Peyer's patch (tissue), 4 donors: ENCODE results near the gene RFESD. TPM values are rescaled to one million over a fixed set of nuclear protein-coding genes. Genes with fewer than 3 reads are reported as not detected.

Source experiments
- DNase-seq, 3 donors: peaks; one replicate each; pipeline ENCODE4 v3.0.0-alpha.2; 2017 to 2019
- H3K27ac ChIP-seq, 4 donors: fragments of 200-600 bp; sonication (generic); one replicate each; pipeline ENCODE4 v1.5.1; 2016 to 2019
- H3K27me3 ChIP-seq, 2 donors: fragments of 200-600 bp; sonication (generic); one replicate each; pipeline ENCODE4 v1.5.1; 2019
- H3K36me3 ChIP-seq, 3 donors: fragments of 200-600 bp; sonication (generic); one replicate each; pipeline ENCODE4 v1.5.1; 2016 to 2019
- H3K4me1 ChIP-seq, 4 donors: fragments of 200-600 bp; sonication (generic); one replicate each; pipeline ENCODE4 v1.5.1; 2016 to 2019
- H3K4me3 ChIP-seq, 4 donors: fragments of 200-600 bp; sonication (generic); 1 replicate in 3 of 4; 2 replicates in 1 of 4; pipeline ENCODE4 v1.5.1; 2016 to 2019; ENCODE audit warnings: mild to moderate bottlenecking in 1 of 4
- H3K9me3 ChIP-seq, 4 donors: fragments of 200-600 bp; sonication (generic); one replicate each; pipeline ENCODE4 v1.5.1; 2016 to 2019; ENCODE audit warnings: mild to moderate bottlenecking in 1 of 4
- CTCF ChIP-seq, 6 experiments: fragments of 450-650 bp in 4 of 6; fragments of 200-600 bp in 2 of 6; sonication (generic) in 1 of 6; IDR thresholded peaks; one replicate each; pipeline ENCODE4 v1.5.1; 2017 to 2019; ENCODE audit warnings: antibody characterized with exemption in 6 of 6, mild to moderate bottlenecking in 3 of 6, moderate library complexity in 1 of 6
- POLR2A ChIP-seq, 2 donors: fragments of 450-650 bp; IDR thresholded peaks; one replicate each; pipeline ENCODE4 v1.5.1; 2017; ENCODE audit warnings: antibody characterized with exemption in 2 of 2, mild to moderate bottlenecking in 2 of 2, moderate library complexity in 2 of 2
- total RNA-seq, 4 donors: library from RNA; depleted of rRNA; stranded (reverse); fragments of >200 nt; gene quantifications; one replicate each; pipeline ENCODE4 v1.1.0, GENCODE V29; 2016

Gene RFESD
- total RNA-seq, 4 donors from 2014 or later, result 1.7 TPM; not detected in 3

DNA sequence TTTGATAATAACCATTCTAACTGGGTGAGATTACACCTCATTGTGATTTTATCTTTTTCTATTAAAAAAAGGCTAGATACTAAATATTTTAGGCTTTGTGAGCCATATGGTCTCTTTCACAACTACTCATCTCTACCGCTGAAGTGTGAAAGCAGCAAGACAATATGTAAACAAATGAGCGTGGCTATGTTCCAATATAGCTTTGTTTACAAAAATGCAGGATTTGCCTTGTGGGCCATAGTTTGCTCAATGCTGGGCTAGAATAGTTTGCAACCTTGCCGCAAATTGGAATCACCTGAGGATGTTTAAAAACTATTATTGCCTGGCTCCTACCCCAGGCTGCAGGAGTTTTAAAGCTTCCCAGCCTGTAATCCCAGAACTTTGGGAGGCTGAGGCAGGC is 36.9 kb upstream of the RFESD start:
- Histone ChIP-seq H3K27ac (no peak overlapping the region), H3K27me3 (no peaks in the 10 kb centered on the region), H3K36me3 (no peaks in the 10 kb centered on the region), H3K9me3 (no peaks in the 10 kb centered on the region), H3K4me3 (no peak overlapping the region), H3K4me1 (no peaks in the 10 kb centered on the region)
- TF ChIP-seq CTCF (IDR thresholded peaks at IDR 0.05) (no peak), POLR2A (IDR thresholded peaks at IDR 0.05) (no peak)
- no peak for DNase-seq

DNA sequence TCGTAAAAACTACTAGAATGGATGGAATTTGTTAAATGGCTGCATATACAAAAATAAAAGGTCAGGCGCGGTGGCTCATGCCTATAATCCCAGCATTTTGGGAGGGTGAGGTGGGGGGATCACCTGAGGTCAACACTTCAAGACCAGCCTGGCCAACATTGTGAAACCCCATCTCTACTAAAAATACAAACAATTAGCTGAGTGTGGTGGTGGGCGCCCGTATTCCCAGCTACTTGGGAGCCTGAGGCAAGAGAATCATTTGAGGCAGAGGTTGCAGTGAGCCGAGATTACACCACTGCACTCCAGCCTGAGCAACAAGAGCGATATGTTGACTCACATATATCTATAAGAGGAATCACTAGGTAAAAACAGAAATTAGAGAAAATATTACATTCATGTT is 36.0 kb upstream of the RFESD start:
- no peaks in the 10 kb centered on the region for H3K4me1 ChIP-seq
- H3K27ac ChIP-seq, result no peak overlapping the region
- no peak overlapping the region for H3K4me3 ChIP-seq
- TF ChIP-seq CTCF (IDR thresholded peaks at IDR 0.05) (no peak), POLR2A (IDR thresholded peaks at IDR 0.05) (no peak)
- no peaks in the 10 kb centered on the region for H3K27me3 ChIP-seq
- DNase-seq, result no peak
- H3K9me3 ChIP-seq, result no peaks in the 10 kb centered on the region
- no peaks in the 10 kb centered on the region for H3K36me3 ChIP-seq

GRCh38 chr5:95611396-95611795 is 35.2 kb upstream of the RFESD start:
- Histone ChIP-seq H3K27me3 (no peaks in the 10 kb centered on the region), H3K4me1 (no peaks in the 10 kb centered on the region), H3K4me3 (no peak overlapping the region), H3K36me3 (no peaks in the 10 kb centered on the region), H3K27ac (no peak overlapping the region), H3K9me3 (no peaks in the 10 kb centered on the region)
- no peak for DNase-seq
- TF ChIP-seq POLR2A (IDR thresholded peaks at IDR 0.05), result no peak
- TF ChIP-seq CTCF (IDR thresholded peaks at IDR 0.05), result no peak

- H3K4me1 ChIP-seq, result no peaks in the 10 kb centered on the region
- no peak for TF ChIP-seq POLR2A (IDR thresholded peaks at IDR 0.05)
- no peak for TF ChIP-seq CTCF (IDR thresholded peaks at IDR 0.05)
- H3K36me3 ChIP-seq, result no peaks in the 10 kb centered on the region
- H3K27me3 ChIP-seq, result no peaks in the 10 kb centered on the region
- H3K27ac ChIP-seq, result no peak overlapping the region
- H3K9me3 ChIP-seq, result no peaks in the 10 kb centered on the region
- H3K4me3 ChIP-seq, result no peak overlapping the region
- DNase-seq, result no peak
These were observed 33.1 kb upstream of the RFESD start for GRCh38 chr5:95613514-95613913.

DNA sequence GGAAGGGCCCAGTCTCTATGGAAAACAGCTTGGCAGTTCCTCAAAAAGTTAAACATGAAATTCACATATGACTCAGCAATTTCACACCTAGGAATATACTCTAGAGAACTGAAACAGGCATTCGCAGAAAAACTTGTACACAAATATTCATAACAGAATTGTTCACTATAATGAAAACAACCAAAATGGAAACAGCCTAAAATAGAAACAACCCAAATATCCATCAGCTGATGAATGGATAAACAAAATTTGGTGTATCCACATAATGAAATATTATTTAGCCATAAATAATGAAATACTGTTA is 31.5 kb upstream of the RFESD start:
- no peaks in the 10 kb centered on the region for H3K36me3 ChIP-seq
- no peak overlapping the region for H3K4me3 ChIP-seq
- TF ChIP-seq CTCF (IDR thresholded peaks at IDR 0.05) (no peak), POLR2A (IDR thresholded peaks at IDR 0.05) (no peak)
- H3K27ac ChIP-seq, result no peak overlapping the region
- no peak for DNase-seq
- peaks cover 0 to 7% (median 0%) of the 10 kb centered on the region in 4 donors for H3K4me1 ChIP-seq
- H3K9me3 ChIP-seq, result no peaks in the 10 kb centered on the region
- H3K27me3 ChIP-seq, result no peaks in the 10 kb centered on the region

GRCh38 chr5:95617057-95617456 is 29.5 kb upstream of the RFESD start:
- TF ChIP-seq POLR2A (IDR thresholded peaks at IDR 0.05), result no peak
- no peak for TF ChIP-seq CTCF (IDR thresholded peaks at IDR 0.05)
- no peaks in the 10 kb centered on the region for H3K27me3 ChIP-seq
- no peak overlapping the region for H3K4me3 ChIP-seq
- H3K4me1 ChIP-seq, result peaks cover 0 to 21% (median 2%) of the 10 kb centered on the region in 4 donors
- no peak overlapping the region for H3K27ac ChIP-seq
- no peaks in the 10 kb centered on the region for H3K9me3 ChIP-seq
- H3K36me3 ChIP-seq, result no peaks in the 10 kb centered on the region
- no peak for DNase-seq
